CD14-positive monocyte (primary cell): Measurements from ENCODE around the gene ADK. TPM values are rescaled to one million over a fixed set of nuclear protein-coding genes. Genes with fewer than 3 reads are reported as not detected.

ENCODE experiments used
- DNase-seq, 3 donors: peaks; one replicate each; pipeline ENCODE4 v3.0.0-alpha.2; 2011 to 2022
- H2AFZ ChIP-seq: 2 replicates; pipeline ENCODE4 v1.6.0; 2012; ENCODE audit warnings: mild to moderate bottlenecking, low read depth, low read length, inconsistent platforms; ENCODE audit not compliant: insufficient read depth, poor library complexity, severe bottlenecking
- H3K27ac ChIP-seq, 2 donors: 1 replicate in 1 of 2; 2 replicates in 1 of 2; pipeline ENCODE4 v1.5.1; 2012 to 2013; ENCODE audit warnings: low read length in 2 of 2, control low read depth in 1 of 2, inconsistent platforms in 1 of 2, low read depth in 1 of 2, mild to moderate bottlenecking in 1 of 2
- H3K27me3 ChIP-seq, 2 donors: one replicate each; pipeline versions ENCODE4 v1.6.0 to v1.6.1; 2011 to 2013; ENCODE audit warnings: low read length in 2 of 2; ENCODE audit not compliant: control insufficient read depth in 2 of 2, insufficient read depth in 2 of 2
- H3K36me3 ChIP-seq, 2 donors: replicated peaks in 1 of 2; 1 replicate in 1 of 2; 2 replicates in 1 of 2; pipeline versions ENCODE4 v1.5.1 to v1.6.1; 2012 to 2013; ENCODE audit warnings: low read length in 2 of 2, control low read depth in 1 of 2, inconsistent platforms in 1 of 2, mild to moderate bottlenecking in 1 of 2; ENCODE audit not compliant: insufficient read depth in 2 of 2, control insufficient read depth in 1 of 2
- H3K4me1 ChIP-seq, 2 donors: 1 replicate in 1 of 2; 2 replicates in 1 of 2; pipeline versions ENCODE4 v1.5.1 to v1.6.1; 2012 to 2013; ENCODE audit warnings: low read length in 2 of 2, control low read depth in 1 of 2, inconsistent platforms in 1 of 2, mild to moderate bottlenecking in 1 of 2, moderate library complexity in 1 of 2; ENCODE audit not compliant: insufficient read depth in 2 of 2, control insufficient read depth in 1 of 2
- H3K4me2 ChIP-seq: replicated peaks from 2 replicates; pipeline ENCODE3; 2012; ENCODE audit warnings: low read length, moderate library complexity, mild to moderate bottlenecking; ENCODE audit not compliant: poor library complexity, severe bottlenecking; ENCODE audit errors: extremely low read depth
- H3K4me3 ChIP-seq, 3 experiments: fragments of 200-600 bp in 1 of 3; sonication (generic) in 1 of 3; replicated peaks in 1 of 3; 1 replicate in 2 of 3; 2 replicates in 1 of 3; pipeline ENCODE4 v1.5.1; 2011 to 2013; ENCODE audit warnings: low read length in 3 of 3, mild to moderate bottlenecking in 3 of 3, control low read depth in 2 of 3, low read depth in 2 of 3, inconsistent platforms in 1 of 3, moderate library complexity in 1 of 3
- H3K79me2 ChIP-seq: 2 replicates; pipeline ENCODE4 v1.6.0; 2012; ENCODE audit warnings: mild to moderate bottlenecking, control low read depth, inconsistent platforms, low read length, moderate library complexity; ENCODE audit not compliant: insufficient read depth
- H3K9ac ChIP-seq: 2 replicates; pipeline ENCODE4 v1.6.0; 2017; ENCODE audit warnings: low read length, mild to moderate bottlenecking; ENCODE audit not compliant: insufficient read depth, poor library complexity, severe bottlenecking
- H3K9me3 ChIP-seq, 2 donors: replicated peaks in 1 of 2; 1 replicate in 1 of 2; 2 replicates in 1 of 2; pipeline versions ENCODE4 v1.5.1 to v1.6.1; 2012 to 2013; ENCODE audit warnings: low read length in 2 of 2, control low read depth in 1 of 2; ENCODE audit not compliant: control insufficient read depth in 1 of 2, insufficient read depth in 1 of 2
- H4K20me1 ChIP-seq: 2 replicates; pipeline ENCODE4 v1.6.0; 2012; ENCODE audit warnings: mild to moderate bottlenecking, low read length, control low read depth, moderate library complexity; ENCODE audit not compliant: insufficient read depth
- H3K27ac Mint-ChIP-seq, 7 donors: one replicate each; pipeline ENCODE4 v1.8.0; 2020; ENCODE audit warnings: mild to moderate bottlenecking in 7 of 7, mixed read lengths in 7 of 7, moderate library complexity in 6 of 7, inconsistent platforms in 2 of 7
- H3K27me3 Mint-ChIP-seq, 3 donors: one replicate each; pipeline ENCODE4 v1.8.0; 2021 to 2022; ENCODE audit warnings: low read depth in 3 of 3, mild to moderate bottlenecking in 3 of 3, mixed read lengths in 3 of 3, moderate library complexity in 3 of 3, inconsistent platforms in 1 of 3
- H3K36me3 Mint-ChIP-seq, 2 donors: one replicate each; pipeline ENCODE4 v1.8.0; 2020; ENCODE audit warnings: mixed read lengths in 2 of 2, inconsistent platforms in 1 of 2, mild to moderate bottlenecking in 1 of 2
- H3K4me1 Mint-ChIP-seq: one replicate; pipeline ENCODE4 v1.8.0; 2020; ENCODE audit warnings: mild to moderate bottlenecking, mixed read lengths
- H3K4me3 Mint-ChIP-seq, 2 donors: one replicate each; pipeline ENCODE4 v1.8.0; 2020; ENCODE audit warnings: mild to moderate bottlenecking in 2 of 2, mixed read lengths in 2 of 2, moderate library complexity in 1 of 2
- H3K9me3 Mint-ChIP-seq, 7 donors: one replicate each; pipeline ENCODE4 v1.8.0; 2020 to 2022; ENCODE audit warnings: mixed read lengths in 7 of 7, mild to moderate bottlenecking in 6 of 7, moderate library complexity in 6 of 7, inconsistent platforms in 2 of 7
- WGBS: methylation state at CpG from one replicate; pipeline ENCODE4 v1.1.5; 2013; ENCODE audit warnings: missing lambda C conversion rate; ENCODE audit not compliant: insufficient coverage; 5-methylcytosine and 5-hydroxymethylcytosine counted together
- intact Hi-C, 2 donors: fragments of 100-400 bp; cut with micrococcal nuclease; formaldehyde crosslinking; loops; one replicate each; pipeline versions ENCODE4 v1.15.0 to v1.15.1; 2023
- polyA plus RNA-seq, 3 donors: library from polyadenylated mRNA; depleted of rRNA in 1 of 3; unstranded in 2 of 3; stranded (reverse) in 1 of 3; fragments of 300-500 nt in 2 of 3; fragments of >200 nt in 1 of 3; fragmentation: Illumina TruSeq in 2 of 3; gene quantifications; 1 replicate in 2 of 3; 2 replicates in 1 of 3; pipeline ENCODE4 v1.2.3, GENCODE V29; 2012 to 2021
- TF ChIP-seq, protein P1 (sequence below): fragments of 200-600 bp; IDR thresholded peaks from one replicate; pipeline ENCODE4 v1.8.0; 2022; ENCODE audit warnings: antibody characterized with exemption, mild to moderate bottlenecking

ADK gene
- polyA plus RNA-seq, 3 donors = 6.4 to 38.2 (median 35.7) TPM

- no peak overlapping the region for H3K4me2 ChIP-seq
- peaks cover 15% of the 10 kb centered on the region for H3K4me1 Mint-ChIP-seq
- peaks cover 3 to 16% (median 10%) of the 10 kb centered on the region in 7 donors for H3K9me3 Mint-ChIP-seq
- H3K4me1 ChIP-seq = peaks cover 9 to 16% of the 10 kb centered on the region in 2 donors
- H3K4me3 Mint-ChIP-seq = no peak overlapping the region
- TF ChIP-seq, protein P1, sequence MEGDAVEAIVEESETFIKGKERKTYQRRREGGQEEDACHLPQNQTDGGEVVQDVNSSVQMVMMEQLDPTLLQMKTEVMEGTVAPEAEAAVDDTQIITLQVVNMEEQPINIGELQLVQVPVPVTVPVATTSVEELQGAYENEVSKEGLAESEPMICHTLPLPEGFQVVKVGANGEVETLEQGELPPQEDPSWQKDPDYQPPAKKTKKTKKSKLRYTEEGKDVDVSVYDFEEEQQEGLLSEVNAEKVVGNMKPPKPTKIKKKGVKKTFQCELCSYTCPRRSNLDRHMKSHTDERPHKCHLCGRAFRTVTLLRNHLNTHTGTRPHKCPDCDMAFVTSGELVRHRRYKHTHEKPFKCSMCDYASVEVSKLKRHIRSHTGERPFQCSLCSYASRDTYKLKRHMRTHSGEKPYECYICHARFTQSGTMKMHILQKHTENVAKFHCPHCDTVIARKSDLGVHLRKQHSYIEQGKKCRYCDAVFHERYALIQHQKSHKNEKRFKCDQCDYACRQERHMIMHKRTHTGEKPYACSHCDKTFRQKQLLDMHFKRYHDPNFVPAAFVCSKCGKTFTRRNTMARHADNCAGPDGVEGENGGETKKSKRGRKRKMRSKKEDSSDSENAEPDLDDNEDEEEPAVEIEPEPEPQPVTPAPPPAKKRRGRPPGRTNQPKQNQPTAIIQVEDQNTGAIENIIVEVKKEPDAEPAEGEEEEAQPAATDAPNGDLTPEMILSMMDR = no peak
- no peak overlapping the region for H3K27ac ChIP-seq
- no peaks in the 10 kb centered on the region for H4K20me1 ChIP-seq
- H3K36me3 Mint-ChIP-seq = peaks cover 17 to 19% of the 10 kb centered on the region in 2 donors
- H3K27me3 Mint-ChIP-seq = peaks cover 0 to 4% (median 0%) of the 10 kb centered on the region in 3 donors
- H2AFZ ChIP-seq = no peak overlapping the region
- H3K4me3 ChIP-seq = no peak overlapping the region
- H3K36me3 ChIP-seq = peaks cover 0 to 8% of the 10 kb centered on the region in 2 donors
- intact Hi-C loops = no loop called here
- no peaks in the 10 kb centered on the region for H3K79me2 ChIP-seq
- H3K27me3 ChIP-seq = no peaks in the 10 kb centered on the region
- no peak overlapping the region for H3K27ac Mint-ChIP-seq
- no CpG with 5 or more reads among the region's 4 CpGs for WGBS
- H3K9me3 ChIP-seq = peaks cover 4 to 12% of the 10 kb centered on the region in 2 donors
- no peak for DNase-seq
- H3K9ac ChIP-seq = no peak overlapping the region
These were observed 349.1 kb downstream of the ADK start for GRCh38 chr10:74500026-74500704.

DNA sequence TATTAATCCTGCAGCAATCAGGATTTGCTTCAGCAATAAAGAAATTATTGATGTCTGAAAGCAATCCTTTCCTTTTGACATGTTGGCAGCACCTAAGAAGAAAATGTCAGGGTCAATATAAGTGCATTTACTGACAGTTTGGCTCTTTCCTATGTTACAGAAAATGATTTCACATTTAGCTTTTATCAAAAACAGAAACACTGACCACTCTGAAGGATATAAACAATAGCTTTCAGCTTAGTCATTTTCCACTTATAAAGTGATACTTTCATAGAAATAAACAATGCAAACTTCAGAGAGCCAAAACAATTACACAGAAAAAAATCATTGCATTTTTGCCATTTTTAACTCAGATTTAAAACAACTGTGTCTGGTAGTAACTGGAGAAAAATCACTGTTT is 349.8 kb downstream of the ADK start:
- Histone ChIP-seq H3K9ac (no peak overlapping the region), H3K27ac (no peak overlapping the region), H2AFZ (no peak overlapping the region), H3K36me3 (peaks cover 0 to 11% of the 10 kb centered on the region in 2 donors), H3K79me2 (no peaks in the 10 kb centered on the region), H3K4me2 (no peak overlapping the region), H3K4me1 (peaks cover 9 to 16% of the 10 kb centered on the region in 2 donors), H3K27me3 (no peaks in the 10 kb centered on the region), H3K4me3 (no peak overlapping the region), H4K20me1 (no peaks in the 10 kb centered on the region), H3K9me3 (peaks cover 5 to 12% of the 10 kb centered on the region in 2 donors)
- peaks cover 15% of the 10 kb centered on the region for H3K4me1 Mint-ChIP-seq
- peaks cover 20 to 22% of the 10 kb centered on the region in 2 donors for H3K36me3 Mint-ChIP-seq
- TF ChIP-seq, protein P1 = no peak
- H3K4me3 Mint-ChIP-seq = no peak overlapping the region
- peaks cover 0 to 4% (median 0%) of the 10 kb centered on the region in 3 donors for H3K27me3 Mint-ChIP-seq
- DNase-seq = no peak
- H3K9me3 Mint-ChIP-seq = peaks cover 6 to 19% (median 15%) of the 10 kb centered on the region in 7 donors
- intact Hi-C loops = no loop called here
- no peak overlapping the region for H3K27ac Mint-ChIP-seq
